Activated naive CD4-positive, alpha-beta T cell treated with anti-CD3 and anti-CD28 coated beads, Interleukin-2, amount 50 U/mL, for 24 hours (primary cell): ENCODE measurements around the gene CH25H.
"Not testable (repeated sequence)": the region's sequence is repeated elsewhere in the genome, so short reads cannot be mapped to it uniquely, and the experiment has no call there.

Experiments
- H3K27ac Mint-ChIP-seq: one replicate; pipeline ENCODE4 v1.8.0; 2021; ENCODE audit warnings: mild to moderate bottlenecking, mixed read lengths
- H3K27me3 Mint-ChIP-seq: one replicate; pipeline ENCODE4 v1.8.0; 2021; ENCODE audit warnings: mixed read lengths
- H3K36me3 Mint-ChIP-seq: one replicate; pipeline ENCODE4 v1.8.0; 2021; ENCODE audit warnings: mixed read lengths
- H3K4me1 Mint-ChIP-seq: one replicate; pipeline ENCODE4 v1.8.0; 2021; ENCODE audit warnings: mixed read lengths
- H3K4me3 Mint-ChIP-seq: one replicate; pipeline ENCODE4 v1.8.0; 2021; ENCODE audit warnings: mild to moderate bottlenecking, mixed read lengths
- H3K9me3 Mint-ChIP-seq: one replicate; pipeline ENCODE4 v1.8.0; 2021; ENCODE audit warnings: mixed read lengths

Gene CH25H

GRCh38 chr10:89185658-89186057, 21.5 kb downstream of the CH25H start:
- no peaks in the 10 kb centered on the region for H3K9me3 Mint-ChIP-seq
- peaks cover 5% of the 10 kb centered on the region for H3K27me3 Mint-ChIP-seq
- H3K27ac Mint-ChIP-seq = no peak overlapping the region
- no peaks in the 10 kb centered on the region for H3K36me3 Mint-ChIP-seq
- H3K4me3 Mint-ChIP-seq = no peak overlapping the region
- no peaks in the 10 kb centered on the region for H3K4me1 Mint-ChIP-seq

GRCh38 chr10:89184638-89185037, 22.5 kb downstream of the CH25H start:
- Mint-ChIP-seq H3K9me3 (no peaks in the 10 kb centered on the region), H3K4me3 (no peak overlapping the region), H3K4me1 (no peaks in the 10 kb centered on the region), H3K27ac (no peak overlapping the region), H3K36me3 (peaks cover 2% of the 10 kb centered on the region), H3K27me3 (peaks cover 8% of the 10 kb centered on the region)

GRCh38 chr10:89183571-89183970, 23.5 kb downstream of the CH25H start:
- no peaks in the 10 kb centered on the region for H3K4me1 Mint-ChIP-seq
- no peak overlapping the region for H3K4me3 Mint-ChIP-seq
- peaks cover 2% of the 10 kb centered on the region for H3K36me3 Mint-ChIP-seq
- no peaks in the 10 kb centered on the region for H3K9me3 Mint-ChIP-seq
- H3K27me3 Mint-ChIP-seq = peaks cover 8% of the 10 kb centered on the region
- no peak overlapping the region for H3K27ac Mint-ChIP-seq

- H3K36me3 Mint-ChIP-seq = peaks cover 2% of the 10 kb centered on the region
- H3K9me3 Mint-ChIP-seq = no peaks in the 10 kb centered on the region
- H3K4me3 Mint-ChIP-seq = no peak overlapping the region
- H3K4me1 Mint-ChIP-seq = no peaks in the 10 kb centered on the region
- peaks cover 8% of the 10 kb centered on the region for H3K27me3 Mint-ChIP-seq
- no peak overlapping the region for H3K27ac Mint-ChIP-seq
Observed at GRCh38 chr10:89182894-89183293, 24.2 kb downstream of the CH25H start.

GRCh38 chr10:89175816-89176215, 31.3 kb downstream of the CH25H start:
- no peak overlapping the region for H3K27ac Mint-ChIP-seq
- peaks cover 2% of the 10 kb centered on the region for H3K36me3 Mint-ChIP-seq
- no peaks in the 10 kb centered on the region for H3K9me3 Mint-ChIP-seq
- peaks cover 5% of the 10 kb centered on the region for H3K27me3 Mint-ChIP-seq
- H3K4me1 Mint-ChIP-seq = no peaks in the 10 kb centered on the region
- no peak overlapping the region for H3K4me3 Mint-ChIP-seq

- H3K4me1 Mint-ChIP-seq = no peaks in the 10 kb centered on the region
- no peak overlapping the region for H3K27ac Mint-ChIP-seq
- no peaks in the 10 kb centered on the region for H3K9me3 Mint-ChIP-seq
- H3K4me3 Mint-ChIP-seq = no peak overlapping the region
- no peaks in the 10 kb centered on the region for H3K36me3 Mint-ChIP-seq
- peaks cover 5% of the 10 kb centered on the region for H3K27me3 Mint-ChIP-seq
Observed at GRCh38 chr10:89173075-89173474, 34.0 kb downstream of the CH25H start.

- Mint-ChIP-seq H3K4me3 (no peak overlapping the region), H3K27me3 (peaks cover 5% of the 10 kb centered on the region), H3K27ac (no peak overlapping the region), H3K36me3 (no peaks in the 10 kb centered on the region), H3K4me1 (no peaks in the 10 kb centered on the region), H3K9me3 (no peaks in the 10 kb centered on the region)
Observed at GRCh38 chr10:89171996-89172395, 35.1 kb downstream of the CH25H start.

- H3K4me1 Mint-ChIP-seq = no peaks in the 10 kb centered on the region
- no peaks in the 10 kb centered on the region for H3K36me3 Mint-ChIP-seq
- H3K9me3 Mint-ChIP-seq = no peaks in the 10 kb centered on the region
- H3K27ac Mint-ChIP-seq = no peak overlapping the region
- no peak overlapping the region for H3K4me3 Mint-ChIP-seq
- peaks cover 5% of the 10 kb centered on the region for H3K27me3 Mint-ChIP-seq
Observed at GRCh38 chr10:89171263-89171872, 35.7 kb downstream of the CH25H start.

- H3K9me3 Mint-ChIP-seq, H3K4me3 Mint-ChIP-seq, H3K27ac Mint-ChIP-seq, H3K27me3 Mint-ChIP-seq, H3K36me3 Mint-ChIP-seq: not testable (repeated sequence)
- H3K4me1 Mint-ChIP-seq = peaks cover 23% of the 10 kb centered on the region
Observed at GRCh38 chr10:89168354-89168900, 38.7 kb downstream of the CH25H start.

- Mint-ChIP-seq H3K9me3 (no peaks in the 10 kb centered on the region), H3K27me3 (peaks cover 3% of the 10 kb centered on the region), H3K4me1 (peaks cover 28% of the 10 kb centered on the region), H3K4me3 (no peak overlapping the region), H3K27ac (no peak overlapping the region), H3K36me3 (peaks cover 1% of the 10 kb centered on the region)
Observed at GRCh38 chr10:89167915-89168314, 39.2 kb downstream of the CH25H start.

- Mint-ChIP-seq H3K27me3 (peaks cover 3% of the 10 kb centered on the region), H3K4me1 (peaks cover 30% of the 10 kb centered on the region), H3K36me3 (peaks cover 1% of the 10 kb centered on the region), H3K4me3 (no peak overlapping the region), H3K27ac (no peak overlapping the region), H3K9me3 (no peaks in the 10 kb centered on the region)
Observed at GRCh38 chr10:89165923-89166322, 41.2 kb downstream of the CH25H start.

- H3K4me3 Mint-ChIP-seq = no peak overlapping the region
- H3K36me3 Mint-ChIP-seq = peaks cover 1% of the 10 kb centered on the region
- peaks cover 30% of the 10 kb centered on the region for H3K4me1 Mint-ChIP-seq
- no peak overlapping the region for H3K27ac Mint-ChIP-seq
- no peaks in the 10 kb centered on the region for H3K27me3 Mint-ChIP-seq
- H3K9me3 Mint-ChIP-seq = peaks cover 4% of the 10 kb centered on the region
Observed at GRCh38 chr10:89164920-89165319, 42.2 kb downstream of the CH25H start.

GRCh38 chr10:89164080-89164479, 43.0 kb downstream of the CH25H start:
- H3K9me3 Mint-ChIP-seq = peaks cover 4% of the 10 kb centered on the region
- H3K27me3 Mint-ChIP-seq = no peaks in the 10 kb centered on the region
- H3K27ac Mint-ChIP-seq = peak overlapping the region; percentile 96
- H3K4me1 Mint-ChIP-seq = peaks cover 30% of the 10 kb centered on the region
- peaks cover 1% of the 10 kb centered on the region for H3K36me3 Mint-ChIP-seq
- H3K4me3 Mint-ChIP-seq = peak overlapping the region; percentile 84

- peaks cover 1% of the 10 kb centered on the region for H3K36me3 Mint-ChIP-seq
Observed at GRCh38 chr10:89163265-89163995, 43.7 kb downstream of the CH25H start.

GRCh38 chr10:89162596-89162995, 44.5 kb downstream of the CH25H start:
- Mint-ChIP-seq H3K4me1 (peaks cover 38% of the 10 kb centered on the region), H3K27me3 (no peaks in the 10 kb centered on the region), H3K9me3 (peaks cover 4% of the 10 kb centered on the region), H3K36me3 (peaks cover 1% of the 10 kb centered on the region), H3K27ac (no peak overlapping the region), H3K4me3 (no peak overlapping the region)

More at GRCh38 chr10:89163265-89163995, 43.7 kb downstream of the CH25H start:
- Mint-ChIP-seq H3K4me1 (peaks cover 36% of the 10 kb centered on the region), H3K27ac (peak overlapping the region; percentile 96), H3K4me3 (peak overlapping the region; percentile 84), H3K9me3 (peaks cover 4% of the 10 kb centered on the region), H3K27me3 (no peaks in the 10 kb centered on the region)

GRCh38 chr10:89160339-89160738, 46.8 kb downstream of the CH25H start:
- H3K36me3 Mint-ChIP-seq = peaks cover 1% of the 10 kb centered on the region

More at GRCh38 chr10:89160339-89160738, 46.8 kb downstream of the CH25H start:
- Mint-ChIP-seq H3K9me3 (peaks cover 4% of the 10 kb centered on the region), H3K27me3 (peaks cover 5% of the 10 kb centered on the region), H3K4me3 (no peak overlapping the region), H3K27ac (peak overlapping the region; percentile 20), H3K4me1 (peaks cover 32% of the 10 kb centered on the region)
